Breast epithelium (tissue), 3 donors: ENCODE data around the gene TLE1.

ENCODE experiments used
- CTCF ChIP-seq, 3 donors: fragments of 450-650 bp; IDR thresholded peaks; one replicate each; pipeline ENCODE4 v1.5.1; 2016 to 2017; ENCODE audit warnings: antibody characterized with exemption in 3 of 3, mild to moderate bottlenecking in 3 of 3, moderate library complexity in 3 of 3
- POLR2A ChIP-seq: fragments of 450-650 bp; IDR thresholded peaks from one replicate; pipeline ENCODE4 v1.6.1; 2016; ENCODE audit warnings: antibody characterized with exemption, mild to moderate bottlenecking, moderate library complexity
- POLR2AphosphoS5 ChIP-seq, 3 donors: sonication (generic); formaldehyde crosslinking; IDR thresholded peaks; one replicate each; pipeline ENCODE4 v1.6.1; 2017; ENCODE audit warnings: antibody characterized with exemption in 3 of 3

GRCh38 chr9:81605170-81605670 is 84.1 kb downstream of the TLE1 start:
- TF ChIP-seq CTCF (IDR thresholded peaks at IDR 0.05) (no peak), POLR2A (no peak), POLR2AphosphoS5 (IDR thresholded peaks at IDR 0.05) (no peak)
